Measurements from ENCODE around the gene TMCC1. TPM values are rescaled to one million over a fixed set of nuclear protein-coding genes. Genes with fewer than 3 reads are reported as not detected.

Gene TMCC1
- total RNA-seq, 2 donors from 2014 or later, result 10.1 to 13.2 TPM

GRCh38 chr3:129794311-129795185 is 99.0 kb downstream of the TMCC1 start:
- DNase-seq (peak; percentile 45 to 68 (median 52)), ATAC-seq (peak; percentile 91)
- TF ChIP-seq, protein P1, sequence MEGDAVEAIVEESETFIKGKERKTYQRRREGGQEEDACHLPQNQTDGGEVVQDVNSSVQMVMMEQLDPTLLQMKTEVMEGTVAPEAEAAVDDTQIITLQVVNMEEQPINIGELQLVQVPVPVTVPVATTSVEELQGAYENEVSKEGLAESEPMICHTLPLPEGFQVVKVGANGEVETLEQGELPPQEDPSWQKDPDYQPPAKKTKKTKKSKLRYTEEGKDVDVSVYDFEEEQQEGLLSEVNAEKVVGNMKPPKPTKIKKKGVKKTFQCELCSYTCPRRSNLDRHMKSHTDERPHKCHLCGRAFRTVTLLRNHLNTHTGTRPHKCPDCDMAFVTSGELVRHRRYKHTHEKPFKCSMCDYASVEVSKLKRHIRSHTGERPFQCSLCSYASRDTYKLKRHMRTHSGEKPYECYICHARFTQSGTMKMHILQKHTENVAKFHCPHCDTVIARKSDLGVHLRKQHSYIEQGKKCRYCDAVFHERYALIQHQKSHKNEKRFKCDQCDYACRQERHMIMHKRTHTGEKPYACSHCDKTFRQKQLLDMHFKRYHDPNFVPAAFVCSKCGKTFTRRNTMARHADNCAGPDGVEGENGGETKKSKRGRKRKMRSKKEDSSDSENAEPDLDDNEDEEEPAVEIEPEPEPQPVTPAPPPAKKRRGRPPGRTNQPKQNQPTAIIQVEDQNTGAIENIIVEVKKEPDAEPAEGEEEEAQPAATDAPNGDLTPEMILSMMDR (IDR thresholded peaks at IDR 0.05), result no peak
- TF ChIP-seq POLR2A (IDR thresholded peaks at IDR 0.05), result peak in 2 of 3 donors; percentile 29 to 71
- Histone ChIP-seq H3K9me3 (no peaks in the 10 kb centered on the region), H3K4me3 (no peak overlapping the region), H3K27me3 (no peaks in the 10 kb centered on the region), H3K4me1 (peaks cover 11% of the 10 kb centered on the region), H3K36me3 (replicated peaks in 1 of 2; ENCODE audit: insufficient read depth in 1 of 2, low read depth in 2 of 2) (no peaks in the 10 kb centered on the region), H3K27ac (peak overlapping the region; percentile 0 to 71 (median 50))
- WGBS, 2 donors, result 43 to 62% methylated on average over 10 to 14 of the region's 14 CpGs
- intact Hi-C loops (cut with DNase I), result no loop called here

- no peak overlapping the region for H3K4me3 ChIP-seq
- peaks cover 11% of the 10 kb centered on the region for H3K4me1 ChIP-seq
- no peak for ATAC-seq
These were observed 99.6 kb downstream of the TMCC1 start for GRCh38 chr3:129793942-129794310.

DNA sequence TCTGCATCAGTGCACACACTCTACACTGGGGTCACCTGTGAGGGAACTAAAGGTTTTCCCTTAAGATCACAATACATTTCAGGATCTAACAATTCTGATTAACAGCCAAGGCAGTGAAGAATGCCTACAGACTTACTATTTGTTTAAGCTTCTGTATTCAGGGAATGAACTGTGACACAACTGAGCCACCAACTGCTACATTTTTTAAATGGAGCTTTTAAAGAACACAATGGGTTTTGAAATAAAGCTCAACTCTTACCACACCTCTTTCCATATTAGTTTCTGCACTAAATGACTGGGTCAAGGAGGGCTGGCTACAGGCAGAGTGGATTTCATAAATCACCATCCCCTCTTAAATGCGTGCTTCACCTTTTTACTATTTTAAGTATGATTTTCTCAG is 100.2 kb downstream of the TMCC1 start:
- H3K36me3 ChIP-seq (replicated peaks in 1 of 2; ENCODE audit: insufficient read depth in 1 of 2, low read depth in 2 of 2), result no peaks in the 10 kb centered on the region
- H3K4me1 ChIP-seq, result peaks cover 11% of the 10 kb centered on the region
- no peaks in the 10 kb centered on the region for H3K27me3 ChIP-seq
- no peak for DNase-seq
- TF ChIP-seq, protein P1 (IDR thresholded peaks at IDR 0.05), result no peak
- TF ChIP-seq POLR2A (IDR thresholded peaks at IDR 0.05), result no peak
- no peak overlapping the region for H3K4me3 ChIP-seq
- WGBS, 2 donors, result 81 to 94% methylated on average over 1 of the region's 1 CpG
- H3K27ac ChIP-seq, result no peak overlapping the region
- ATAC-seq, result no peak
- H3K9me3 ChIP-seq, result no peaks in the 10 kb centered on the region
- intact Hi-C loops (cut with DNase I), result no loop called here

More at GRCh38 chr3:129793942-129794310, 99.6 kb downstream of the TMCC1 start:
- no peaks in the 10 kb centered on the region for H3K27me3 ChIP-seq
- TF ChIP-seq, protein P1 (IDR thresholded peaks at IDR 0.05), result no peak
- TF ChIP-seq POLR2A (IDR thresholded peaks at IDR 0.05), result no peak
- H3K36me3 ChIP-seq (replicated peaks in 1 of 2; ENCODE audit: insufficient read depth in 1 of 2, low read depth in 2 of 2), result no peaks in the 10 kb centered on the region
- peak overlapping the region in 3 of 4 donors; percentile 0 to 71 (median 57) for H3K27ac ChIP-seq
- intact Hi-C loops (cut with DNase I), result no loop called here
- DNase-seq, result no peak
- 36 to 60% methylated on average over 2 of the region's 2 CpGs for WGBS, 2 donors
- no peaks in the 10 kb centered on the region for H3K9me3 ChIP-seq

DNA sequence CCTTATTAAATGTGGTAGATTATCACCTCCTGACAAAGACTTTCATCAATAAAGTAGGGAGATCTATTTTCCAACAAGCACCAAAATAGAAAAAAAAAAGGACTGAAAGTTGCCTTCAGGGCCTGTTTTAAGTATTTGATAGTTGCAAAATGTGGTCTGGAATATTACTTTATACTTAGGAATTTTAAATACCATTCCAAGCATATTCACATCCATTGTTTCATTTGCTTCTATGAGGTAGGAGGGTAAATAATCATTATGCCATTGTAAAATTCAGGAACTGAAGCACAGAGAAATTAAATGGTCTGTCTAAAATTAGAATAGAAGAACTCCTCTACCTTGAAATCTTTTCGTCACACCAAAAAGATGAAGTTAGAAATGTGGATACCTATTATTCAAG is 110.0 kb downstream of the TMCC1 start:
- intact Hi-C loops (cut with DNase I), result no loop called here
- Histone ChIP-seq H3K36me3 (replicated peaks in 1 of 2; ENCODE audit: insufficient read depth in 1 of 2, low read depth in 2 of 2) (no peaks in the 10 kb centered on the region), H3K9me3 (no peaks in the 10 kb centered on the region), H3K4me1 (peaks cover 11% of the 10 kb centered on the region), H3K4me3 (no peak overlapping the region), H3K27ac (no peak overlapping the region), H3K27me3 (no peaks in the 10 kb centered on the region)
- TF ChIP-seq, protein P1 (IDR thresholded peaks at IDR 0.05), result no peak
- TF ChIP-seq POLR2A (IDR thresholded peaks at IDR 0.05), result no peak
- 92 to 100% methylated on average over 1 of the region's 1 CpG for WGBS, 2 donors
- ATAC-seq (no peak), DNase-seq (no peak)
